IPS-11a (cell line): ENCODE data around the gene MAPK1.
"Not testable (repeated sequence)": the region's sequence is repeated elsewhere in the genome, so short reads cannot be mapped to it uniquely, and the experiment has no call there.

Source experiments
- H3K4me3 ChIP-seq: one replicate; pipeline ENCODE4 v1.5.1; 2013; ENCODE audit warnings: low read depth, low read length, control low read depth

Gene MAPK1

DNA sequence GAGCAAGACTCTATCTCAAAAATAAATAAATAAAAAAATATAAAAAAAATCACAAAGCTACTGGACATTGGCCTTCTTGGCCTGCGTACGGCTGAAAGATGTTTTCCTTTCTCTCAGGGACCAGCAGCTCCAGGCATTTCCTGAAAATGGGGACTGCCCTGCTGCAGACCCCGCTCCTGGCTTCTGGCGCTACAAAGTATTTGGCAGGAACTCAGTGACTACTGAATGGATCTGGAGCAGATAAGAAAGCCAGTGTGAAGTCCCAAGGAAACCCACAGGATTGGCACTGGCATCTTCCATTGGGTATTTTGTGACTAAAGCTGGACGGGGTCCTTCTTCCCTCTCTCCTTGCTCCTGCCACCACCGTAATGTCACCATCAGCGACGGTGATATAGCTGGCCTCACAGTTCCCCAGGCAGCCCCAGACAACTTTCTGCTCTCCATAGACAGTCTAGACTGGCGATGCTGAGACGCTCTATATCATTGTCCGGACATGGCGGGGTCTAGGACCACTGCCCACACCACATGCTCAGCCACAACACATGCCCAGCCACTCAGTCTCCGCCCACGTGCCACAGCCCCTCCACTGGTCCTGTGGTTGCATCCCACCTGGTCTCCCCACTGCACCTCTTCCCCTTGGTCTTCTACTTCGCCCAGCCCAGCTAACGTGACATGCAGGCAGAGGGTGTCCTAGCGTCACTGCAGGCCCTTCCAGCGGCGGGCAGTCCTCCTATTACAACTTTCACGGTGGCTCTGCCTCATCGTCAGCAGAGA lies 109.2 kb downstream of the MAPK1 start:
- no peak overlapping the region for H3K4me3 ChIP-seq

DNA sequence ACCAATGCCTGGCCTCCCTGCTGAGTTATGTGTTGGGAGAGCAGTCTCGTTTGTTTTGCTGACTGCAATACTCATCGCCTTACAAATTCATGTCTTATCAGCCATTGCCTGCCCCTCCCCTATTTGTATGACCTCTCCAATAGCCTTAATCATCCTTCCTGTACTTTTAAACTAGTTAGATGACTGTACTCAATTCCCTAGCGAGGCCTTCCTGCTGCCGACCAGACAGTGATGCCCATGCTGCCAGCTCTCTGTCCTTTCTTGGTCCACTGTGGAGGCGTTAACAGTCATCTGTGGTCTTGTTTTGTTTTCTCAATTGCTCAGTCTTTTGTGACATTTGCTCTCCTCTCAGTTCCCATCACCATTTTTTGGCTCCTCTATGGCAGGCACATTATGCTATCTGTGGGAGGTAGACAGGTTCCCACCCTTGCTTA lies 111.6 kb downstream of the MAPK1 start:
- no peak overlapping the region for H3K4me3 ChIP-seq

DNA sequence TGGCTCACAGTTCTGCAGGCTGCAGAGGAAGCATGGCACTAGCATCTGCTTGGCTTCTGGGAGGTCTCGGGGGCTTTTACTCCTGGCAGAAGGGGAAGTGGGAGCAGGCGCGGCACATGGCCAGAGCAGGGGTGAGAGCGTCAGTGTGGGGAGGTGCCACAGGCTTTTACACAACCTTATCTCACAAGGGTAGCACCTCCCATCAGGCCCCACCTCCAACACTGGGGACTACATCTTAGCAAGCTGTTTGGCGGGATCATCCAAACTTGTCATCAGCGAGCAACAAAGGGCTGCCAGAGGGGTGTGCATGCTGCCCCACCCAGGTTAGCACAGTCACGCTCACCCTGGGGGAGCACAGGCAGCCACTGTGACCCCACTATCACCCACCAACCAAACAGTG lies 112.9 kb downstream of the MAPK1 start:
- H3K4me3 ChIP-seq = no peak overlapping the region

DNA sequence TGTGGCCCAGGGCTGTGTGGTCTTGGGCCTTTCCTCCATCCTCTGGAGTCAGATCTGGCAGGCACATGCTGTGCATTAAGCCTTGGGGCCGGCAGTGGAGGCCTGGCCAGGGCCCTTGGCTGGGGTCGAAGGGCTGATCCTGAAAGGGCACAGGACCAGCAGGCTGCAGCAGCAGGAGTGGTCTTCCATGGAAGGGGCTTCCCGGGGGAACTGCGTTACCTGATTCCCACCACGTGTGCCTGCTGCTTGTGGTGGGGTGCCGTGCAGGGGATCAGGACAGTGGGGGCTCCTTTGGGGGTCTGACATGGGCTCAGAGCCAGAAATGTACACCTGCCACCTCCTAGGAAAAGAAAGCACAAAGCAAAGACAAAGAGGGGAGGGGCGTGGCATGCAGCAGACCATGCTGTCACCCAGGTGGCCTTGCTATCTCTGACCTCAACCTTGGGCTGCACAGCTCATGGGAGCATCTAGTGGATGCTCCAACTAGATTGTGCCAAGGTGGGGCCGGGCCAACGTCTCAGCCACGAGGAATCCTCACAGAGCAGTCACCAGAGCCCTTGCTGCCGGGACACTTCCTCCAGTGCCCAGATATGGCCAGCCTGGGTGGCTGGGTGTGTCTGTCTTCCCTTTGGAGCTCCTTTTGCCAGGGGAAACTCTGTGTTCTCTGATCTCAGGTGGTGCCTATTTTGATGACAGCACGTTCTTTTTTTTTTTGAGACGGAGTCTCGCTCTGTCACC lies 113.9 kb downstream of the MAPK1 start:
- no peak overlapping the region for H3K4me3 ChIP-seq

DNA sequence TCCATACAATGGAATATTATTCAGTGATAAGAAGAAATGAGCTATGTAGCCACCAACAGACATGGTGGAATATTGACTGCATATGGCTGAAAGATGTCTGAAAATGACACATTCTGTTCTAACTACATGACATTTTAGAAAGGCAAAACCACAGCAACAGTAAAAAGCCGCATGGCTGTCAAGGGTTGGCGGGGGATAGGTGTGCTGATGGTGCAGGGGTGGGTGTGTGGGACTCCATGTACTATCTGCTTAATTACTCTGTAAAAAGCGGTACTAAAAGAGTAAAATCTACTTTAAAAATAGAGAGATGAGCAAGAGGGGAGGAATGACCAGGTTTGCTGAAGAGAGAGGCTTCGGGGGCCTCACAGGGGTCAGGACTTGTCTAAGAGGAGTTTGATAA lies 115.2 kb downstream of the MAPK1 start:
- no peak overlapping the region for H3K4me3 ChIP-seq

DNA sequence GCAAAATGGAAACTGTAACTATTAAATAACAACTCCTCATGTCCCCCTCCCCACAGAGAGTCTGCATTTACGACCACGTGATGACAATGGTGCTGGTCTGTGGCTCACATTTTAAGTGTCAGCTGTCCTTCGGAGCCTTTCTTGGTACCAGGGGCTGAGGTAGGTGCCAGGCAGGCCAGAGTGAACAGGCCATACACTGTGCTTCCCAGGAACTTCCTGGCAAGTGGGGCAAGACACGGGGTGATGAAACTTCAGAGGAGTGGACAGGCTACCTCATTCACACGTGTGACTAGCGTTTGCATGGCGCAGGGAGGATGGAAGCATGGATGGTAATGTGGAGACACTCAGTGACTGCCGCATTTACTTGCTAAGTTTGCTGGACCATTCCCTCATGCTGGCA lies 121.5 kb downstream of the MAPK1 start:
- H3K4me3 ChIP-seq = no peak overlapping the region

DNA sequence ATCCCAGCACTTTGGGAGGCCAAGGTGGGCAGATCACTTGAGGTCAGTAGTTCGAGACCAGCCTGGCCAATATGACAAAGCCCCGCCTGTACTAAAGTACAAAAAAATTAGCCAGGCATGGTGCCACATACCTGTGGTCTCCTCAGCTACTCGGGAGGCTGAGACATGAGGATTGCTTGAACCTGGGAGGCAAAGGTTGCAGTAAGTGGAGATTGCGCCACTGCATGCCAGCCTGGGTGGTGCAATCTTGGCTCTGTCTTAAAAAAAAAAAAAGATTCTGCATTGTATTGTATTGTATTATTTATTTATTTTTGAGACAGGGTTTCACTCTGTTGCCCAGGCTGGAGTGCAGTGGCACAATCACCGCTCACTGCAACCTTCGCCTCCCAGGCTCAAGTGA lies 122.5 kb downstream of the MAPK1 start:
- H3K4me3 ChIP-seq = not testable (repeated sequence)

DNA sequence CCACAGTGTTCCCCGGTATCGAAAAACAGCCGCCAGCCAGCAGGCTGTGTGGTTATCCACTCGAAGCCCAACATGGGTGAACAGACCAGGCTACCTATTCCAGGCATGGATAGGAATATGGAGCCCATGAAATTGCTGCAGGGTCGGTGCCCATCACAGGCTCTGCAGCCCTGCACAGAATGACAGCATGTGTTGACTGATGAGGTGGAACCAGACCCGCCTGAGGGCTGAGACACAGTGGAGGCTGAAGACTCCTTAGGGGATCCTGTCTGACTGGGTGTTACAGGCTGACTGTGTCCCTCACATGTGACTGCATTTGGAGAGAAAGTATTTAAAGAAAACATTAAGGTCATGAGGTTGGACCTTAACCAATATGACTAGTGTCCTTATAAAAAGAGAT lies 125.7 kb downstream of the MAPK1 start:
- H3K4me3 ChIP-seq = no peak overlapping the region

DNA sequence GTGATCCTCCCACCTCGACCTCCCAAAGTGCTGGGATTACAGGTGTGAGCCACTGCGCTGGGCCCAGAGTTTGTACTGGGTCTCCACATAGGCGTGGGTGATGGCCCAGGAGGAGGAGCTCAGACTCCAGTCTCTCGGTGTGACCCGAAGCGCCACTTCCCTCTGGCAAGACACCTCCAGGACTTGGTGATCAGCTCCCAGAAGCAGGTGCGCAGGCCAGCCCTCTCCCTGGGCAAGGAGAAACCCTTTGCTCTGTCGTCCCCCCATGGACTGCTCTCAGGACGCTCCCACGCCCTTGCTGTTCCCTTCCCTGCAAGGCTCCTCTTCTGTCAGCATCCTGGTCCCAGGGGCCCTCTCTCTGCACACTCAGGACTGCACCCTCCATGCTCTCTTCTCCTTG lies 126.4 kb downstream of the MAPK1 start:
- no peak overlapping the region for H3K4me3 ChIP-seq

DNA sequence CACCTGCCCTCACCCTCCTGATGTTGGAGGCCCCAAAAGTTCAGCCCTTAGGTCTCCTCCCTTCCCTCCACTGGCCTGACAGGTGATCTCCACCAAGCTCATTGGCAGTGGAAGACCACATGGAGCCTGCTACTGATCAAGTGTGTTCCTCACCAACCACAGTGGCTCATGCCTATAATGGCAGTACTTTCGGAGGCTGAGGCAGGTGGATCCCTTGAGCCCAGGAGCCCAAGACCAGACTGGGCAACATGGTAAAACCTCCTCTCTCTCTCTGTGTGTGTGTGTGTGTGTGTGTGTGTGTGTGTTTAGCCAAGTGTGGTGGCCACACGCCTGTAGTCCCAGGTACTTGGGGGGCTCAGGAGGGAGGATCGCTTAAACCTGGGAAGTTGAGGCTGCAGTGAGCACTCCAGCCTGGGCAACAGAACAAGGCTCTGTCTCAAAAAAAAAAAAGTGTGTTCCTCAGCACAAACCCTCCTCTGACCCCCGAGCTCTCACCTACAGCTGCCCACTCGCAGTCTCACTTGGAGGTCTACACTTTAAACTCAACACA lies 127.5 kb downstream of the MAPK1 start:
- H3K4me3 ChIP-seq = no peak overlapping the region

DNA sequence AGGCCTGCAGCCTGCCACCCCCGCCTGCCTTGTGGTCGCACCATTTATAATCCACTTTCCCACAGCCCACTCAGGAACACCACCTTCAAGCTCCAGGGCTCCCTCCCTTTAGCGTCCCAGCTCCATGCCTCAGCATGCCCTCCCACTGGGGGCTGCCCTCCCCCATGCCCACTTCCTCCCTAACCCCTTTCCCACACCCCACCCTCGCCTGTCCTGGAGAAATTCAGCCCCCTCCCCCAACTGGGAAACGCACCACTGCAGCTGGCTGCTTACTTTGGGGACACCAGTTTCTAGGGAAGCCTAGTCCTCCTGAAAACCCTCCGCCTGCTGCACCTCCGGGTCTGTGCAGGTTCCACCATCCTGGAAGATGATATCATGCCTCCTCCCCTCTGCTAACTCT lies 128.5 kb downstream of the MAPK1 start:
- H3K4me3 ChIP-seq = no peak overlapping the region

DNA sequence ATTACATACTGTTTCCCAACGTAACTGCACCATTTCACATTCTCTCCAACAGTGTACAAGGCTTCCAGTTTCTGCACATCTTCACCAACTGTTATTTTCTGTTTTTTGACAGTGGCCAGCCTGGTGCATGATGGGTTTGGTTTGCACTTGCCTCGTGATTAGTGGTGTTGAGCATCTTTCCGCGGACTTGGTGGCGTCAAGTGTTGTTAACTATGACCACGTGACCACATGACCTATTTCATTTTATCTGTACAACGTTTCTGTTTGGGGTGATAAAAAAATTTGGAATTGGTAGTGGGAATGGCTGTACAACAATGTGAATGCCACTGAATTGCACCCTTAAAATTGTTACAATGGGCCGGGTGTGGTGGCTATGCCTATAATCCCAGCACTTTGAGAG lies 129.4 kb downstream of the MAPK1 start:
- H3K4me3 ChIP-seq = no peak overlapping the region

DNA sequence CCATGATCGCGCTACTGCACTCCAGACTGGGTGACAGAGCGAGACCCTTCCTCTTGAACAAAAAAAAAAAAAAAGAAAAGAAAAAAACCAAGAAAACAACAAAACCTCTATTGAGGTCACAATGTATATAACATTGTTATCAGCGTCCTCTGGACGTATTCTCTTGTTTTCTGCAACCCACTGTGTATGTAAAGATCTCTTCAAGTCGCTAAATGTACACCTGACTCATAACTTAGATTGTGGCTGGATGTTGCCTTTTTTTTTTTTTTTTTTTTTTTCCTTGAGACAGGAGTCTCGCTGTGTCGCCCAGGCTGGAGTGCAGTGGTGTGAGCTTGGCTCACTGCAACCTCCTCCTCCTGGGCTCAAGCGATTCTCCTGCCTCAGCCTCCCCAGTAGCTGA lies 130.5 kb downstream of the MAPK1 start:
- no peak overlapping the region for H3K4me3 ChIP-seq

DNA sequence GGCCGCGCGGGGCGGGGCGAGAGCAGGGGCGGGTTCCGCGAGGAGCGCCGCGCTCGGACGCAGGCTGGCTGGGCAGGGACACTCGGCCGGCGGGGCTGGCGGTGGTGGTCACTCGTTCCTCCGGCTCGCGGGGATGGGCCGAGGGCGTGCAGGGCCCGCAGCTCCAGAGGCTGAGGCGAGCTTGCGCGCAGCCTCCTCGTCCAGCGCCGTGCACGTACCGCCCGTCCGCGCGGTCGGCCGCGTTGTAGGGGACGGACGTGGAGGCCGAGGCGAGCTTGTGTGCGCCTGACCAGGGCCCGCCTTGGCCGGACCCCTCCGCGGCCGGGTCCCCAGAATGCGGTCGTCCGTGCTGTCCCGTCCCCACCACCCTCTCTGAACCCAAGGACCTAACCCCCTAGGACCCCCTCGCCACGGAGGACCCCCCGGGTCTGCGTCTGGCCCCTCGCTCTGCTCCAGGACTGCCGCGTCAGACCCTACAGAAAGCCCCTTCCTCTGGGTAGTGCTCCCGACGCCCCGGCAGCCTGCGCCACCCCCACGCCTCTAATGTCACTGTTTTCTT lies 131.3 kb downstream of the MAPK1 start:
- peak overlapping the region; percentile 53 for H3K4me3 ChIP-seq

DNA sequence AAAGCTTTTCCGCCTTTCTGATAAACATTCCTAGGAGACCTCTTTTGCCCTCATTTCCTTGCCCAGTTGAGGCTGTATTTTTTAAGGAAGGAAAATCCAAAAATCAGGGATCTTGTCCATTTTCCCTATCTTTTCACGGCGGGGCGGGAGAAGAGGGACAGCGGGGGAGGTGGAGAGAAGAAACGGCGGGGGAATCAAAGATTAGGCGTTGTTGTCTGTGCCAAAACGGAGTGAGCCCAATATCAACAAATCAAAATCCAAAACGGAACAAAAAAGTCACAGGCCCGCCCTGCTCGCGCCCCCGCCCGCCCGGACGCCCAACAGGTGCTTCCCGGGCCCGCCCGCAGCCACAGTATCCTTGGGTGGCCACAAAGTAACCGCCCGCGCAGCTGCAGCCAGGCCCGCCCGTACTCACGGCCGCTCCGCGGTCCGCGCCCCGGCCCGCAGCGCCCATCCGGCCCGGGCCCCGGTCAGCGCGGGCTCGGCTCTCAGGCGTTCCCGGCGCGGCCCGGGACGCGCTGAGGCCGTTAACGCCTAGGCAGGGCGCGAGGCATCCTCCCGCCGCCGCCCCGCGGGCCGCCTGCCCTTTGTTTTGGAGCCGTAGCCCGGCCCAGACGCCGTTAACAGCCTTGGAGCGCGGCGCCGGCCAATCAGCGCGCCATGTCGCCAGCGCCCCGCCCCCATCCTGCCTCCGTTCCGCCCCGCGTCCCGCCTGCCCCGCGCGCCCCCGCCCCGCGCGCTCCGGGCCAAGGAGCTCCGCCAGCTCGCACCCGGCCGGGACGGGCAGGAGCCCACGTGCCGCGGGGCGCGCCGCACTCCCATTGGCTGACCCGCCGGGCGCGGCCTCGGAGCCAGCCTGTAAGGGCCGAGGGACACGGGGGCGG lies 132.0 kb downstream of the MAPK1 start, which contains the start of gene YPEL1:
TSS of gene YPEL1 (minus strand) at position 595 of the 884 bp plus-strand sequence. CDS start 25,050 bp downstream, outside the sequence.
- peak within 1 kb of the TSS; percentile 57 for H3K4me3 ChIP-seq

DNA sequence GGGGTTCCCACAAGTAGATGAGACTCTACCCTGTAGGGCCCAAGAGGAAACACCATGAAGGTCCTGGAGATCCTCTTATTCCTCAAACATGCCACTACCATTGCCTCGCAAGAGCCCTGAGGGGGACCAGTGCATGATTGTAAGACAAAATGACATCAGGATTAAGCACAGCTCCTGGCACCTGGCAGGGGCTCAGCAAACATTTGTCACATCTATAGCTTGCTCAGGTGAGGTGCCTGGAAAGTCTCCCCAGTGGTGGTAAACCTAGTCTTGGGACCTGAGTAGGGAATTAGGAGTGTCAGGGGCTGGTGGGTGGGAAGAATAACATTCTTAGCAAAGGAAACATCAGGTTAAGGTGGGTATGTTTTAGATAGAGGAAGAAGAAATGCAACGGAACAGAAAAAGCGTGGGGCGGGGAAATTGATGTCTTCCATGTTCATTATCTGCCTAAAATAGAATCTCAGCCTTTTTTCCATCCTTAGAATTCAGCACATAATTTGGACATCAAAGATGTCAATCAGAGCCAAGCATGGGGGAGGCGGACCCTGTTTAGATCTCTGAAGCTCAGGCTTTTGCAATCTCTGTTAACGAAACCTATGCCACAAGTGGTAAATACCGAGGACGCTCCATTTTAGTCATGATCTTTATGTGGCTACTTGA lies 132.8 kb downstream of the MAPK1 start:
- H3K4me3 ChIP-seq = peak overlapping the region; percentile 57

DNA sequence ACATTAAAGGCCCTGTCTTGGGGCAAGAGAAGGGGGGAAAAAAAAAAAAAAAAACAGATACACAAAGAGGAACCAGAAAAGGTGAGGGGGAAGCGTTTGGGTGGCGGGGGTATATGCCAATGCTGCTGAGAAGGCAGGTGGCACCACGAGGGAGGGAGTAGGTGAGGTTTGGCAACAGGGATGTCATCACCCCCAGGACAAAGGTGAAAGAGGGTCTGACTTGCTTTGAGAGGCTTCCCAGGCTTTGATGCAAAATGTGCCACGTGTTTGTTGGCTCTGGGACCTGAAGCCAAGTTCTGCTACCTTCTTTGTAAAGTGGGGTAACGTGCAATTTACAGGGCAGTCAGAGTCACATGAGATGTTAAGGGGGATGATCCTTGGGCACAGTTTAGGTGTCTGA lies 135.9 kb downstream of the MAPK1 start:
- H3K4me3 ChIP-seq = no peak overlapping the region

DNA sequence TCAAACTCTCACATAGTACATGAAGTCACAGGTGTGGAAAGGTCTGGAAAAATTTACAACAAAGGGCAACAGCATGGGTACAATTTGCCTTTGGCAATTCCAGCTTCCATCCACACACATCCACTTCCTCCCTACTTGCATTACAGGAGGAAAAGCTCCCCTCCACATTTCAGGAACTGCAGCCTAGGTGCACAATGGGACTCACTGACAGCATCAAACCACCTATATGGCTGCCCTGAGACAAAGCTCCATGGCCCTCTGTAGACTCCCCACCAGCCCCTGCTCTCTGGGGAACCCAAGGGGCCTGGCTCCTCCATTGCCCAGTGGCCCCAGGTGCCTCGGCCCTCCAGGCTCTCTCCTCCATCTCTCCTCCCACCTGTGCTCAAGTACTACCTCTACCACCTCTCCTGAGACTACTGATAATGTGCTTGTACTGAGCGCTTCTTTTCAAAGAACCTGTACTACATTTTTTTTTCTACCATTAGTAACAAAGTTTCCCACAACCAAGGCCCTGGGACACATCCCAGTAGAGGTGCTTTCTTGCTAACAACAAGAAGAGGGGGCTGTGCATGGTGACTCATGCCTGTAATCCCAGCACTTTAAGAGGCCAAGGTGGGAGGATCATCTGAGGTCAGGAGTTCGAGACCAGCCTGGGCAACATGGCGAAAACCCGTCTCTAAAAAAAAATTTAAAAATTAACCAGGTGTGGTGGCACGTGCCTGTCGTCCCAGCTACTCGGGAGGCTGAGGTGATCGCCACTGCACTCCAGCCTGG lies 136.7 kb downstream of the MAPK1 start:
- H3K4me3 ChIP-seq = no peak overlapping the region

DNA sequence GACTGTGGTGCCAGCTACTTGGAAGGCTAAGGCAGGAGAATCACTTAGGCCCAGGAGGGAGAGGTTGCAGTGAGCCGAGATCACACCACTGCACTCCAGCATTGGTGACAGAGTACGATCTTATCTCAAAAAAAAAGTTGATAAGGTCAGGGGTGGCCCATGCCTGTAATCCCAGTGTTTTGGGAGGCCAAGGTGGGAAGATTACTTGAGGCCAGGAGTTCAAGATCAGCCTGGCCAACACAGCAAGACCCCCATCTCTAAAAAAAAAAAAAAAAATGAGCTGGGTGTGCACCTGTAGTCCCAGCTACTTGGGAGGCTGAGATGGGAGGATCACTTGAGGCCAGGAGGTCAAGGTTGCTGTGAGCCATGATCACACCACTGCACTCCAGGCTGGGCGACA lies 138.3 kb downstream of the MAPK1 start:
- H3K4me3 ChIP-seq = not testable (repeated sequence)
